ENCODE measurements around the gene TLCD3B.

GRCh38 chr16:29987371-29988085 lies 43.5 kb downstream of the TLCD3B start:
- TF ChIP-seq IRF2 (CRISPR knock-in tag; IDR thresholded peaks at IDR 0.05) (no peak), MXI1 (IDR thresholded peaks at IDR 0.05; ENCODE audit: low read depth, low read length) (no peak), CUX1 (CRISPR knock-in tag; IDR thresholded peaks at IDR 0.05) (no peak), MYC (IDR thresholded peaks at IDR 0.05; ENCODE audit: low read depth, low read length) (no peak), MYC (CRISPR knock-in tag; IDR thresholded peaks at IDR 0.05; ENCODE audit: borderline replicate concordance, low read depth) (no peak), CXXC5 (CRISPR knock-in tag; IDR thresholded peaks at IDR 0.05) (no peak), POLR2A (conservative IDR thresholded peaks at IDR 0.05) (no peak), CEBPB (tag; IDR thresholded peaks at IDR 0.05) (no peak), POLR2AphosphoS5 (IDR thresholded peaks at IDR 0.05; ENCODE audit: control insufficient read depth, insufficient read depth, low read depth, low read length) (no peak), CTCF (IDR thresholded peaks at IDR 0.05 in 2 of 3, conservative IDR thresholded peaks at IDR 0.05 in 1 of 3; ENCODE audit: insufficient read depth in 2 of 3, low read depth in 1 of 3, low read length in 3 of 3) (no peak), CBX2 (IDR thresholded peaks at IDR 0.05; ENCODE audit: insufficient read depth, low read length, poor library complexity, severe bottlenecking) (no peak), GATAD2A (IDR thresholded peaks at IDR 0.05) (no peak), NFE2L1 (tag; IDR thresholded peaks at IDR 0.05; ENCODE audit: borderline replicate concordance, low read depth) (no peak)

All from K562 (cell line).